NCI-H146 treated with DMSO at 0.1 percent for 48 hours (cell line): ENCODE data around the gene LCLAT1.
"Not testable (repeated sequence)": the region's sequence is repeated elsewhere in the genome, so short reads cannot be mapped to it uniquely, and the experiment has no call there.

Experiments
- DNase-seq: peaks from one replicate; lab custom pipeline; 2025; ENCODE audit not compliant: unreplicated experiment; lab: John Stamatoyannopoulos, UW

The LCLAT1 gene

DNA sequence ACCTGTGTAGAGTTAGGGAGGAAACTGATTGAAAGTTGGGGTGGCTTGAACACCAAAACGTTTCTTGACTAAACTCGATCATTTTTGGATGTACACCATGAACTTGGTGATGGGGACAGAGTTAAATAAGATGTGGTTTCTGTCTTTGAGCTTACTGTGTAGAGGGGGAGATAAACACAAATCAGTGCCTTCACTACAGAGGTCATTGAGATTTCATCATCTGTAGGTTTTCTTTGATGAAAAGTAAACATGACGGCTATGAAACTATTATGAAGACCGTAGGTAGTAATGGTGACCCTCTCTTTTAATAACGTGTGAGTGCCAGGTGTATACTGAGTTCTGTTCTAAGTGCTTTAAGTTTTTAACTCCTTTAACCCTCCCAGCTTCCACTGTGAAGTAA is 6.5 kb downstream of the LCLAT1 start:
- DNase-seq = peak; percentile 3

GRCh38 chr2:30454571-30454970 is 7.5 kb downstream of the LCLAT1 start:
- DNase-seq = no peak

- DNase-seq = no peak
These were observed 8.2 kb downstream of the LCLAT1 start for GRCh38 chr2:30455114-30455738.

- DNase-seq = no peak
These were observed 9.1 kb downstream of the LCLAT1 start for GRCh38 chr2:30456106-30456505.

DNA sequence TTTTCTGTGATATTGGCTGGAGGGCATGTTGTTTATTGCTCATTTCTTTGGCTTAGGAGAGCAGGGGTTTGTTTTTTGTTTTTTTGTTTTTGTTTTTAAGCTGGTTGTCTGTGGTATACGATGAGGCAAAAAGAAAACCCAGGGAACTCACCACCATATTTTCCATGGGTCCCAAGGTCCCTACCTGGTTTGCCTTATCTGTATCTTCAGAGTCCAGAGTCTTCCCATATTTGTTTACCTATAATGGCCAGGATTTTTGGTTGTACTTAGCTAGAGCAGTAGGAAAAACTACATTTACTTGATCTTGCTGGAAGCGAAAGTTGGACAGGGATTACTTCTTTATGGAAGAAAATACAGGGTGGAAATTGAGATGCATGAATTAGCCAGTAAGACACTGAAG is 9.5 kb downstream of the LCLAT1 start:
- DNase-seq = no peak

DNA sequence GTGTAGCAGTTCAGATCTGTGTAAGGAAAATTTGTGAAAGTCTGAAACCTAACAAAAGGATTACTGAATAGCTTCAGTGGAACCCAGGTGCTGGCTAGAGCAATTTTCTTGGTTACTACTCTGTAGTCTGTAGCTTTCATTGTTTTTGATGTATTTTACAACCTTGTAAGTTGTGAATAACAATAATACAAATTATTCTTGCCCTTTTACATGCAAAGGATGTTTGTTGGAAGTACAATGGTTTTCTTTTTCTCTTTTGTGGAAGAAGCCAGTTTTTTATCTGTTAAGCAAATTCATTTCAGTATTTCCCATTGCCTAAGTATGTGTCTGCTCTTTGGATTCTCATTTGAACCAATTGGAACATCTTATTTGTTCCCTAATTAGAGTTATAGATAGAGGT is 10.2 kb downstream of the LCLAT1 start:
- no peak for DNase-seq

GRCh38 chr2:30459140-30459539 is 12.1 kb downstream of the LCLAT1 start:
- DNase-seq = no peak

- no peak for DNase-seq
These were observed 15.2 kb downstream of the LCLAT1 start for GRCh38 chr2:30462131-30462857.

DNA sequence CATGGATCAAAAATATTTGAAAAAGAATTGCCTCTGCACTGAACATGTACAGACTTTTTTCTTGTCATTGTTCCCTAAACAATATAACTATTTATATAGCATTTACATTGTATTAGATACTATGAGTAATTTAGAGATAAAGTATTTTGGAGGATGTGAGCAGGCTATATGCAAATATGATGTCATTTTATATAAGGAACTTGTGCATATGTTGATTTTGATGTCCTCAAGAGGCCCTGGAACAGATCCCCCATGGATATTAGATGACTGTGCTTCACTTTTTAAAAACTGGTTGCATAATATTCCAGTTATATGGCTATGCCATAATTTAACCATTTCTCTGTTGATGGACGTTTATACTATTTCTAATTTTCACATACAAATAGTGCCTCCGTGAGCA is 16.5 kb downstream of the LCLAT1 start:
- no peak for DNase-seq

DNA sequence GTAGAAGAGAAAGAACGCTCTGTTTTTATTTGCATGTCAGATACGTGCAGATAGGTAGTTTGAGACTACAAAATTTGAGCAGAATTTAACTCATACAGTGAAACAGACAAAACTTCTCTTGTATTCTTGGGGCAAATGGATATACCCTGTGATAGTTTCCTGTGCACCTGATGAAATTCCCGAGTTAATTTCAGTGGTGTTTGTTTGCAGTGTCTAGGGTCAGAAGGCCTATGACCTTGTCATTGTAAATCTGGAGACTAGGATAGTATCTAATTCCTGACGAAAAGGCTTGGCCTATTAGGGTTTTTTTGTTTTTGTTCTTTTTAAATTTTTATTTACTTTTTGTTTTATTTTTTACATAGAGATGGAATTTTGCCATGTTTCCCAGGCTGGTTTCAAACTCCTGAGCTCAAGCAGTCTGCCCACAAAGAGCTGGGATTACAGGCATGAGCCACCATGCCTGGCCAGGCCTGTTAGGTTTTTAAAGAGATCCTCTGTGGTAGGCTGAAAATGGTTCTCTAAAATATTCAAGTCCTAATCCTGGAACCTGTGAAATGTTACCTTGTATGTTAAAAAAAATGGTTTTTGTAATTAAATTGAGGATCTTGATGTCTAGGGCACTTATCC is 17.6 kb downstream of the LCLAT1 start:
- DNase-seq = peak; percentile 5

DNA sequence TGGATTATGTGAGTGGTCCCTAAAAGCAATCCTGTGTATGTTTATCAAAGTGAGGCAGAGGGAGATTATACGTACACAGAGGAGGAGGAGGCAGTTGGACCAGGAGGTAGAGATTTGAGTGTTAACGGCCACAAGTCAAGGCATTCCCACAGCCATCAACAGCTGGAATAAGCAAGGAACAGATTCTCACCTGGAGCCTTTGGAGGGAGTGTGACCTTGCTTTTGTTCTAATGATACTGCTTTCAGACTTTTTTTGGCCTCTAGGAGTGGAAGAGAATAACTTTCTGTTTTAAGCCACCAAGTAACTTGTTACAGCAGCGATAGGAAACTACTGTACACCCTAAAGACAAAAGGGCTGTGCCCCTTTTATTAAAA is 18.1 kb downstream of the LCLAT1 start:
- DNase-seq = no peak

DNA sequence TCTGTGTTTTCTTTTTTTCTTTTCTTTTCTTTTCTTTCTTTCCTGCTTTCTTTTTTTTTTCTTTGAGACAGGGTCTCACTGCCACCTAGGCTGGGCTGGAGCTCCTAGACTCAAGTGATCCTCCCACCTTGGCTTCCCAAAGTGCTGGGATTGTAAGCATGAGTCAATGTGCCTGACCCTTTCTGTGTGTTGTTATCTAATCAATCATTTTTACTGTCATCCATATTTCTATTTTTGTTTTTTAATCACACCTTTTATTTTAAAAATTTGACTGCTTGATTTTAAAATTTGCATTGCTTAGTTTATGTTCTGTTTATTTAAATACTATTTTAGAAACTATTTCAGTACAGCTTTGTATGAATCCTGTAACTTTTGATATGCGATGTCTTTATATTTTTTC is 19.2 kb downstream of the LCLAT1 start:
- DNase-seq = no peak

GRCh38 chr2:30467062-30467826 is 20.2 kb downstream of the LCLAT1 start:
- DNase-seq = not testable (repeated sequence)

- no peak for DNase-seq
These were observed 23.4 kb downstream of the LCLAT1 start for GRCh38 chr2:30470426-30470825.

DNA sequence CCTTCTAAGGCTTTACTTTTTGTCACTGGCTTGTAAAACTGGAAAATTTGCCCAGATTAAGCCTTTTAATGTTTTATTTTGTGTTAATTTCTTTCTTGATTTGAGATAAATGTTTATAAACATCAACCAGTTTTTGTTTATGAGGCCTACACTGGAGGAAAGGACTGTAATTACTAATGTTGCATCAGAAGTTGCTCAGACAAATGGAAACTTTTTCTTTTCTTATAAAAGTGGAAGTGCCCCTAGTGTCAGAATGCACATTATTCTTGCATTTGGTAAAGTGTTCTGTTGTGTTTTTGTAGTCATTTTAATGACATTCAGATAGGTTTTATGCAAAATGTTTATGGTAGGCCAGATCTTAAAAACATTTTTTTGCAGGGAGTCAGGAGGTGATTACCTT is 25.3 kb downstream of the LCLAT1 start:
- no peak for DNase-seq

DNA sequence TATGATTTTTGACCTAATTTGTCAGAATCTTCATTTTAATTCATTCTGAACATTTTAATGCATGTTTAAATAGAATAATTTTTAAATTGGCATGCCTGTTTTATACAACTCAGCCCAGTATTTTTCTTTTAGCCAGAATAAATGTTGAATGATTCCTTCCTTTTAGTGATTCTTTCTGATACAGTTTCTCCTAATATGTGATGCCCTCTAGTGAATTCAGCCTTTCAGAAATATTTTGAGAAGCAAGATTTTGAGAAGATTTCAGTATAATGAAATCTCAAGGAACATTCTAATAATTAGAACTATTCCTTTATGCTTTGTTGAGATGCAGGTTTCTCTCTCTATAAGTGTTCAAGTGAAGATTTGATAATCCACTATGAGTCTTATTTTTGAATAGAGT is 28.5 kb downstream of the LCLAT1 start:
- no peak for DNase-seq

- DNase-seq = no peak
These were observed 29.6 kb downstream of the LCLAT1 start for GRCh38 chr2:30476636-30477035.

GRCh38 chr2:30480703-30481322 is 33.8 kb downstream of the LCLAT1 start:
- no peak for DNase-seq

DNA sequence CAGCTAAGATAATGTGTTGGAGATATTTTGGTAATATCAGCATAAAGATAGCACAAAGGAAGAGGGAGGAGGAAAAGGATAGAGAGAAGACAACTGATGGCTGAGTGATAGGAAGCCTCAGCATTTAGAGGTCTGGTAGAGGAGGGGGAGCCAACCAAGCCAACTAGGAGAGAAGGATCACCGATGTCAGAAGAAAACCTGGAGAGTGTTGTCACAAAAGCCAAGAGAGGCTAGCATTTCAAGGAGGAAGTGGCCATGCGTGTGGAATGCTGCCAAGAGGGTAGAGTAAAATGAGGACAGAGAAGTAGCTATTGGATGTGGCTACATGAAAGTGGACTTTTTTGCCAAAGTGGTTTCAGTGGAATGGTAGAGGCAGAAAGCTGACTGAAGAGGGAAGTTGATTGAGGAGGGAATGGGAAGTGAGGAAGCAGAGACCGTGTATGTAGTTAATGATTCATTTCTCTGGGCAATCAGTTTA is 34.3 kb downstream of the LCLAT1 start:
- DNase-seq = no peak

DNA sequence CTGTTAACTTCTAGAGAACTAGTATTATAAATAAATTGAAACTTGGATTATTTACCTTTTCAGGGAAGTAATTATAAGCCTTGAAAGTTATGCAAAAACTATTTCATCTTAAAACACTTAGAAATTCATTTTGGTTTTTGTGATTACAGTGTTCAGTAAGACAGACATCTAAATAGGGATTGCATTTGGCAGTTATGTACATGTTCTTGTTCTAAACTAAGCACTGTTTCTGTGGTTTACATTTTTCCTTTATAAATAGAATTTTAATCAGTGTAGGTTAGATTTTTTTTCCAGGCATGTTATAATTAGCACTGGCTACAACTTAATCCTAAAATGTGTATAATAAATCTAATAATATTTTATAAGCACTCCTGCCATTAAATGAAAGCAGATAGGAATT is 35.0 kb downstream of the LCLAT1 start:
- DNase-seq = no peak

DNA sequence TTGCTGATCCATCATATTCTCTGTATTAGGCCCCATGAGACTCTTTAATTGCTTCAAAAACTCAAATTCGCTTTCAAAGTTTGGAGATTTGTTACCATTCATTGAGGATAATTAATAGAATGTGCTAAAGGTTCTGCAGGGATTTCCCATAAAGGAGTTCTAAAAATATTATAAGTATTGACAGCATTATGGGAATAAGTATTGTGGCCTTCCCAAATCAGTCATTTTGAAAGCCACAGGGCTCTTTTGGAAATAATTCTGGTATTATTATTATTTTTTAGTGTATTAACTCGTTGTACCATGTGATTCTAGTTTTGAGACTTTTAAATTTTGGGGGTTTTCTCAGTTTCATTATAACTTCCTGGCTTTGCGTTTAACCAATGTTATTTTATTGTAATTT is 37.1 kb downstream of the LCLAT1 start:
- no peak for DNase-seq
